Parathyroid adenoma (tissue), 2 donors: ENCODE measurements around the gene REEP1.

Source experiments
- H2AFZ ChIP-seq: fragments of 300-600 bp; sonication (generic); one replicate; pipeline ENCODE4 v1.7.0; 2017; ENCODE audit warnings: antibody characterized with exemption, mild to moderate bottlenecking
- H3K27ac ChIP-seq: fragments of 300-600 bp; sonication (generic); one replicate; pipeline ENCODE4 v1.7.0; 2017
- H3K27me3 ChIP-seq: fragments of 300-600 bp; sonication (generic); one replicate; pipeline ENCODE4 v1.7.0; 2017; ENCODE audit warnings: low read length; ENCODE audit not compliant: control insufficient read depth, insufficient read depth
- H3K36me3 ChIP-seq: fragments of 300-600 bp; sonication (generic); one replicate; pipeline ENCODE4 v1.7.0; 2017; ENCODE audit warnings: low read length; ENCODE audit not compliant: control insufficient read depth, insufficient read depth
- H3K4me1 ChIP-seq: fragments of 300-600 bp; sonication (generic); one replicate; pipeline ENCODE4 v1.7.0; 2017; ENCODE audit warnings: control low read depth
- H3K4me2 ChIP-seq: fragments of 300-600 bp; sonication (generic); one replicate; pipeline ENCODE4 v1.7.0; 2017; ENCODE audit warnings: low read length
- H3K4me3 ChIP-seq: fragments of 300-600 bp; sonication (generic); one replicate; pipeline ENCODE4 v1.7.0; 2017; ENCODE audit warnings: low read depth, low read length
- H3K79me2 ChIP-seq: fragments of 300-600 bp; sonication (generic); one replicate; pipeline ENCODE4 v1.7.0; 2017; ENCODE audit warnings: control low read depth
- H3K9ac ChIP-seq: fragments of 300-600 bp; sonication (generic); one replicate; pipeline ENCODE4 v1.7.0; 2017; ENCODE audit warnings: mild to moderate bottlenecking
- H3K9me3 ChIP-seq: fragments of 300-600 bp; sonication (generic); one replicate; pipeline ENCODE4 v1.7.0; 2017; ENCODE audit warnings: low read length; ENCODE audit not compliant: control insufficient read depth
- TF ChIP-seq, protein P1 (sequence below): fragments of 300-600 bp; sonication (generic); IDR thresholded peaks from one replicate; pipeline ENCODE4 v1.7.0; 2017; ENCODE audit warnings: antibody characterized with exemption, mild to moderate bottlenecking
- donor health status: primary hyperparathyroidism.

REEP1 gene

DNA sequence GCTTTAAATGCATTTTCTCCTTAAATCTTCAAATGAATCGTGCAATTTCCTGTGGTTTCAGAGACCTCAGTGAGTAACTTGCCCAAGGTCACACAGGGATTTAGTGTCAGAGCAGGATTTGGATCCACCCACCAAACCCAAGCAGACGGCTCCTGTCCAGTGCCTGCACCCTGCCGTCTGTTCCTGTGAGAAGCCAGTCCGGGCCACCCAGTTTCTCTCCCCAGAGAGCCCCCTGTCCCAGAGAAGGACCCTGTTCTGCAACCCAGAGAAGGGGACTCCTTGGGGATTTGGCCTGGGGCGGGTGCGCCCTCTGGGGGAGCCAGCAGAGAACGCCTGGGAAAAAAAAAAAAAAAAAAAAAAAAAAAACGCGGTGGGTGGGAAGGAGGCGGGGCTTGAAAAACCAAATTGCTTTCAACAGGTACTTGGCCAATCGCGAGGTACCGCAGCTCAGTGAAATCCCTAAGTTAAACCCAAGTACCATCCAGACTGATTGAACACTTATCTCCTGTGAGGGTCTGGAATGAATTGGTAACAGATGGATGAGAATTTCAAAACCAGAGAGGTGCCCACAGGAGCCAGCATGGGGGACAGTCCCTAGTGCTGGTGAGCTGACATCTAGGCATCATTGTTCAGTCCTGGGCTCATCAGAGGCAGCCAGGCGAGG, 30.9 kb upstream of the REEP1 start:
- Histone ChIP-seq H3K27me3 (no peaks in the 10 kb centered on the region), H3K27ac (no peak overlapping the region), H3K36me3 (no peaks in the 10 kb centered on the region), H3K79me2 (no peaks in the 10 kb centered on the region), H3K9me3 (no peaks in the 10 kb centered on the region), H3K4me3 (no peak overlapping the region), H3K4me2 (peak overlapping the region; percentile 31), H2AFZ (peak overlapping the region; percentile 71), H3K9ac (no peak overlapping the region), H3K4me1 (no peaks in the 10 kb centered on the region)
- TF ChIP-seq, protein P1, sequence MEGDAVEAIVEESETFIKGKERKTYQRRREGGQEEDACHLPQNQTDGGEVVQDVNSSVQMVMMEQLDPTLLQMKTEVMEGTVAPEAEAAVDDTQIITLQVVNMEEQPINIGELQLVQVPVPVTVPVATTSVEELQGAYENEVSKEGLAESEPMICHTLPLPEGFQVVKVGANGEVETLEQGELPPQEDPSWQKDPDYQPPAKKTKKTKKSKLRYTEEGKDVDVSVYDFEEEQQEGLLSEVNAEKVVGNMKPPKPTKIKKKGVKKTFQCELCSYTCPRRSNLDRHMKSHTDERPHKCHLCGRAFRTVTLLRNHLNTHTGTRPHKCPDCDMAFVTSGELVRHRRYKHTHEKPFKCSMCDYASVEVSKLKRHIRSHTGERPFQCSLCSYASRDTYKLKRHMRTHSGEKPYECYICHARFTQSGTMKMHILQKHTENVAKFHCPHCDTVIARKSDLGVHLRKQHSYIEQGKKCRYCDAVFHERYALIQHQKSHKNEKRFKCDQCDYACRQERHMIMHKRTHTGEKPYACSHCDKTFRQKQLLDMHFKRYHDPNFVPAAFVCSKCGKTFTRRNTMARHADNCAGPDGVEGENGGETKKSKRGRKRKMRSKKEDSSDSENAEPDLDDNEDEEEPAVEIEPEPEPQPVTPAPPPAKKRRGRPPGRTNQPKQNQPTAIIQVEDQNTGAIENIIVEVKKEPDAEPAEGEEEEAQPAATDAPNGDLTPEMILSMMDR, result peak; percentile 64

DNA sequence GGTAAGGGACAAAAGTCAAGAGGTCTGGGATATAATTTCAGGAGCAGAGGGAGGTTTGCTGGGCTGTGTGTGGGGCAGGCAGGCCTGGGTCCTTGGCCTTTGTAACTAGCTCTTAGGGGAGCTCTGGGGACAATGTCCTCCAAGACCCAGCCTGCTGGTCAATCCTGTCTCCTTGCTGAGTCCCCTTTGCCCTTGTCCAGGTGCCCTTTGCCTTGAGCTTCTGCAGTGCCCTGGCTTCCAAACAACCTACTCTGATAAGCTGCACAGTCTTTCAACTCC, 30.0 kb upstream of the REEP1 start:
- Histone ChIP-seq H3K9me3 (no peaks in the 10 kb centered on the region), H3K79me2 (no peaks in the 10 kb centered on the region)
- TF ChIP-seq, protein P1, result no peak

DNA sequence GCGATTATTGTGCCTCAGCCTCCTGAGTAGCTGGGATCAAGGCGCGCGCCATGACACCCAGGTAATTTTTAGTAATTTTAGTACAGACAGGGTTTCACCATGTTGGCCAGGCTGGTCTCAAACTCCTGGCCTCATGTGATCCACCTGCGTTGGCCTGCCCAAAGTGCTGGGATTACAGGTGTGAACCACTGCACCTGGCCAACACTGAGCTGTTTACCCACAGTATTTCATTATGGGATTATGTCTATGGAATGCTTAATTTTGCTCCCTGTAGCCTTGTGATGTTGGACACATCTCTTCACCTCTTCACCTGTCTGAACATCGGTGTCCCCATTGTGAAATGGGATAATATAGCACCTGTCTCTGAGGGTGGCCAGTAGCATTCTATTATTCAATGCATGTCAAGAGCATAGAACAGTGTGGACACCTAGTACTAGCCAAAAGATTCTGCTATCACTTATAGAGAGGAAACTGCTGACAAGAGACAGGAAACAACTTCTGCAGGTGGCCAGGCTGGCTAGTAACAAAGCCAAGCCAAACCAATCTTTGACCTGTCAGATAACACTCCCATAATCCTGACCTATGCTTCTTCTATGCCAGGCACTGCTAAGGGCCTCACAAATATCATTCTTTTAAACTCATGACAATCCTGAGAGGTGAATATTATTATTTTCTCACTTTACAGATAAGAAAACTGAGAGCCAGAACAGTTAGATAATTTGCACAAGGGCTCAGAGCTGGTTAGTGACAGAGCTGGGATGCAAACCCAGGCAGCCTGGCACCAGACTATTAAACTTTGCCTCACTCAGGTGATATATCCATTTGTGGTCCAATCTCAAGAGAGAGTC, 29.4 kb upstream of the REEP1 start:
- H3K27ac ChIP-seq, result no peak overlapping the region

More for the DNA sequence above, 30.0 kb upstream of the REEP1 start:
- Histone ChIP-seq H3K36me3 (no peaks in the 10 kb centered on the region), H3K4me2 (no peak overlapping the region), H3K9ac (no peak overlapping the region), H2AFZ (peak overlapping the region; percentile 71), H3K4me1 (no peaks in the 10 kb centered on the region), H3K27ac (no peak overlapping the region), H3K4me3 (no peak overlapping the region), H3K27me3 (no peaks in the 10 kb centered on the region)

DNA sequence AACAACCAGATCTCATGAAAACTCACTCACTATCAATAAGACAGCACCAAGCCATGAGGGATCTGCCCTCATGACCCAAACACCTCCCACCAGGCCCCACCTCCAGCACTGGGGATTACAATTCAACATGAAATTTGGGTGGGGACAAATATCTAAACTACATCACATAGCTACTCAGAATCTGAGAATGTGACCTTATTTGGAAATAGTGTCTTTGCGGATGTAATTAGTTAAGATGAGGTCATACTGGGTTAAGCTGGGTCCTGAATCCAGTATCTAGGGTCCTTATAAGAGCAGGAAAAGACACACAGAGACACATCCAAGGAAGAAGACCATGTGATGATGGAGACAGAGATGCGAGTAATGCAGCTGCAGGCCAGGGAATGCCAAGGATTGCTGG, 27.5 kb upstream of the REEP1 start:
- no peaks in the 10 kb centered on the region for H3K79me2 ChIP-seq
- H3K36me3 ChIP-seq, result no peaks in the 10 kb centered on the region
- no peak overlapping the region for H3K9ac ChIP-seq
- no peak overlapping the region for H3K4me2 ChIP-seq
- TF ChIP-seq, protein P1, result no peak
- H3K9me3 ChIP-seq, result no peaks in the 10 kb centered on the region
- no peak overlapping the region for H3K27ac ChIP-seq
- no peaks in the 10 kb centered on the region for H3K27me3 ChIP-seq
- no peaks in the 10 kb centered on the region for H3K4me1 ChIP-seq
- H3K4me3 ChIP-seq, result no peak overlapping the region
- no peak overlapping the region for H2AFZ ChIP-seq

More for the DNA sequence above, 29.4 kb upstream of the REEP1 start:
- no peak overlapping the region for H3K9ac ChIP-seq
- no peaks in the 10 kb centered on the region for H3K79me2 ChIP-seq
- no peak overlapping the region for H3K4me3 ChIP-seq
- no peaks in the 10 kb centered on the region for H3K9me3 ChIP-seq
- TF ChIP-seq, protein P1, result no peak
- no peaks in the 10 kb centered on the region for H3K27me3 ChIP-seq
- no peak overlapping the region for H2AFZ ChIP-seq
- no peak overlapping the region for H3K4me2 ChIP-seq
- H3K4me1 ChIP-seq, result no peaks in the 10 kb centered on the region
- no peaks in the 10 kb centered on the region for H3K36me3 ChIP-seq
